ENCODE data around the gene CNBD2. TPM values are rescaled to one million over a fixed set of nuclear protein-coding genes. Genes with fewer than 3 reads are reported as not detected.

The CNBD2 gene
- polyA plus RNA-seq, 3 donors: 8.0 to 11.3 (median 9.3) TPM

DNA sequence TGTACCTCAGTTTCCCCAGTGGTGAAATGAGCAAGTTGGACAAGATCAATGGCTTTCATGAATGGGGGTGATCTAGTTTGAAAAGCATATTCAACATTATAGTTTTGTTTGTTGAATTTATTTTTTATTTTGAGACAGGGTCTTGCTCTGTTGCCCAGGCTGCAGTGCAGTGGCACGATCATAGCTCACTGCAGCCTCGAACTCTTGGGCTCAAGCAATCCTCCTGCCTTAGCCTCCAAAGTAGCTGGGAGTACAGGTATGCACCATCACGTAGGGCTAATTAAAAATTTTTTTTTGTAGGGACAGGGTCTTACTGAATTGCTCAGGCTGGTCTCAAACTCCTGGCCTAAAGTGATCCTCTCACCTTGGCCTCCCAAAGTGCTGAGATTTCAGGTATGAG lies 63.4 kb downstream of the CNBD2 start:
- no peaks in the 10 kb centered on the region for H3K79me2 ChIP-seq (ENCODE audit: insufficient read depth, low read length)
- Mint-ChIP-seq H3K36me3 (no peaks in the 10 kb centered on the region), H3K9me3 (peaks cover 0 to 1% (median 0%) of the 10 kb centered on the region in 7 donors), H3K4me3 (no peak overlapping the region), H3K27ac (no peak overlapping the region), H3K4me1 (no peaks in the 10 kb centered on the region), H3K27me3 (ENCODE audit: low read depth in 3 of 3) (peaks cover 1 to 8% (median 6%) of the 10 kb centered on the region in 3 donors)
- no peak overlapping the region for H3K27ac ChIP-seq (ENCODE audit: low read depth in 1 of 2, low read length in 2 of 2)
- no peaks in the 10 kb centered on the region for H3K36me3 ChIP-seq (replicated peaks in 1 of 2; ENCODE audit: control insufficient read depth in 1 of 2, insufficient read depth in 2 of 2, low read length in 2 of 2)
- H3K9me3 ChIP-seq (replicated peaks in 1 of 2; ENCODE audit: control insufficient read depth in 1 of 2, insufficient read depth in 1 of 2, low read length in 2 of 2): no peaks in the 10 kb centered on the region
- TF ChIP-seq, protein P1, sequence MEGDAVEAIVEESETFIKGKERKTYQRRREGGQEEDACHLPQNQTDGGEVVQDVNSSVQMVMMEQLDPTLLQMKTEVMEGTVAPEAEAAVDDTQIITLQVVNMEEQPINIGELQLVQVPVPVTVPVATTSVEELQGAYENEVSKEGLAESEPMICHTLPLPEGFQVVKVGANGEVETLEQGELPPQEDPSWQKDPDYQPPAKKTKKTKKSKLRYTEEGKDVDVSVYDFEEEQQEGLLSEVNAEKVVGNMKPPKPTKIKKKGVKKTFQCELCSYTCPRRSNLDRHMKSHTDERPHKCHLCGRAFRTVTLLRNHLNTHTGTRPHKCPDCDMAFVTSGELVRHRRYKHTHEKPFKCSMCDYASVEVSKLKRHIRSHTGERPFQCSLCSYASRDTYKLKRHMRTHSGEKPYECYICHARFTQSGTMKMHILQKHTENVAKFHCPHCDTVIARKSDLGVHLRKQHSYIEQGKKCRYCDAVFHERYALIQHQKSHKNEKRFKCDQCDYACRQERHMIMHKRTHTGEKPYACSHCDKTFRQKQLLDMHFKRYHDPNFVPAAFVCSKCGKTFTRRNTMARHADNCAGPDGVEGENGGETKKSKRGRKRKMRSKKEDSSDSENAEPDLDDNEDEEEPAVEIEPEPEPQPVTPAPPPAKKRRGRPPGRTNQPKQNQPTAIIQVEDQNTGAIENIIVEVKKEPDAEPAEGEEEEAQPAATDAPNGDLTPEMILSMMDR (IDR thresholded peaks at IDR 0.05): no peak
- intact Hi-C loops (cut with micrococcal nuclease): no loop called here
- H3K4me1 ChIP-seq (ENCODE audit: control insufficient read depth in 1 of 2, insufficient read depth in 2 of 2, low read length in 2 of 2): no peaks in the 10 kb centered on the region
- no peak for DNase-seq
- H2AFZ ChIP-seq (ENCODE audit: insufficient read depth, low read depth, low read length, poor library complexity, severe bottlenecking): no peak overlapping the region
- H3K27me3 ChIP-seq (ENCODE audit: control insufficient read depth in 2 of 2, insufficient read depth in 2 of 2, low read length in 2 of 2): no peaks in the 10 kb centered on the region
- no peak overlapping the region for H3K9ac ChIP-seq (ENCODE audit: insufficient read depth, low read length, poor library complexity, severe bottlenecking)
- no peaks in the 10 kb centered on the region for H4K20me1 ChIP-seq (ENCODE audit: insufficient read depth, low read length)
- H3K4me2 ChIP-seq (replicated peaks; ENCODE audit: extremely low read depth, low read length, poor library complexity, severe bottlenecking): no peak overlapping the region
- WGBS (ENCODE audit: insufficient coverage): 88% methylated on average over 3 of the region's 3 CpGs
- H3K4me3 ChIP-seq (replicated peaks in 1 of 3; ENCODE audit: low read depth in 2 of 3, low read length in 3 of 3): no peak overlapping the region

DNA sequence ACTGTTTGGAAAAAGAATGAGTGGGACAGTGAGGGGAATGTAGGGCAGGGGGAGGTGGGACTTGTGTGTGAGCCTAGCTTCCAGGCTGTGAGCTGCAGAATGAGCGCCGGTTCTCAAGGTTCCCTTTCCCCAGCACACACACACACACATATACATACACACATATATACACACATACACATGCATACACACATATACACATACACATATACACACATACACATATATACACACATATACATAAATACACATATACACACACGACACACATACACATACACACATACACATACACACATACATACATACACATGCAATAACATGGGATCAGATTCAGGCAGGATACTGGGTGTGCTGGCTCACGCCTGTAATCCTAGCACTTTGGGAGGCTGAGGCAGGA lies 66.5 kb downstream of the CNBD2 start:
- Mint-ChIP-seq H3K27ac (no peak overlapping the region), H3K4me1 (no peaks in the 10 kb centered on the region), H3K27me3 (ENCODE audit: low read depth in 3 of 3) (peaks cover 2 to 4% (median 3%) of the 10 kb centered on the region in 3 donors), H3K4me3 (no peak overlapping the region), H3K9me3 (peaks cover 0 to 1% (median 0%) of the 10 kb centered on the region in 7 donors), H3K36me3 (no peaks in the 10 kb centered on the region)
- Histone ChIP-seq H4K20me1 (ENCODE audit: insufficient read depth, low read length) (no peaks in the 10 kb centered on the region), H3K9me3 (replicated peaks in 1 of 2; ENCODE audit: control insufficient read depth in 1 of 2, insufficient read depth in 1 of 2, low read length in 2 of 2) (no peaks in the 10 kb centered on the region), H3K4me1 (ENCODE audit: control insufficient read depth in 1 of 2, insufficient read depth in 2 of 2, low read length in 2 of 2) (no peaks in the 10 kb centered on the region), H2AFZ (ENCODE audit: insufficient read depth, low read depth, low read length, poor library complexity, severe bottlenecking) (no peak overlapping the region), H3K4me3 (replicated peaks in 1 of 3; ENCODE audit: low read depth in 2 of 3, low read length in 3 of 3) (no peak overlapping the region), H3K9ac (ENCODE audit: insufficient read depth, low read length, poor library complexity, severe bottlenecking) (no peak overlapping the region), H3K27me3 (ENCODE audit: control insufficient read depth in 2 of 2, insufficient read depth in 2 of 2, low read length in 2 of 2) (no peaks in the 10 kb centered on the region), H3K4me2 (replicated peaks; ENCODE audit: extremely low read depth, low read length, poor library complexity, severe bottlenecking) (no peak overlapping the region), H3K36me3 (replicated peaks in 1 of 2; ENCODE audit: control insufficient read depth in 1 of 2, insufficient read depth in 2 of 2, low read length in 2 of 2) (no peaks in the 10 kb centered on the region), H3K27ac (ENCODE audit: low read depth in 1 of 2, low read length in 2 of 2) (no peak overlapping the region), H3K79me2 (ENCODE audit: insufficient read depth, low read length) (no peaks in the 10 kb centered on the region)
- DNase-seq: no peak
- WGBS (ENCODE audit: insufficient coverage): 93% methylated on average over 3 of the region's 4 CpGs
- TF ChIP-seq, protein P1 (IDR thresholded peaks at IDR 0.05): no peak
- intact Hi-C loops (cut with micrococcal nuclease): no loop called here

Measured in CD14-positive monocyte (primary cell).